GM23248 (cell line): ENCODE measurements around the gene CLCN4.

Experiments used
- EZH2 ChIP-seq: fragments of 200-600 bp; sonication (generic); IDR thresholded peaks from 2 replicates; pipeline ENCODE4 v1.6.1; 2018; ENCODE audit warnings: antibody characterized with exemption, mild to moderate bottlenecking; ENCODE audit not compliant: insufficient read depth, poor library complexity, severe bottlenecking
- EZH2phosphoT487 ChIP-seq: fragments of 200-600 bp; sonication (generic); IDR thresholded peaks from 2 replicates; pipeline ENCODE4 v1.6.1; 2018; ENCODE audit warnings: antibody characterized with exemption, moderate library complexity, mild to moderate bottlenecking, low read depth; ENCODE audit not compliant: insufficient read depth

DNA sequence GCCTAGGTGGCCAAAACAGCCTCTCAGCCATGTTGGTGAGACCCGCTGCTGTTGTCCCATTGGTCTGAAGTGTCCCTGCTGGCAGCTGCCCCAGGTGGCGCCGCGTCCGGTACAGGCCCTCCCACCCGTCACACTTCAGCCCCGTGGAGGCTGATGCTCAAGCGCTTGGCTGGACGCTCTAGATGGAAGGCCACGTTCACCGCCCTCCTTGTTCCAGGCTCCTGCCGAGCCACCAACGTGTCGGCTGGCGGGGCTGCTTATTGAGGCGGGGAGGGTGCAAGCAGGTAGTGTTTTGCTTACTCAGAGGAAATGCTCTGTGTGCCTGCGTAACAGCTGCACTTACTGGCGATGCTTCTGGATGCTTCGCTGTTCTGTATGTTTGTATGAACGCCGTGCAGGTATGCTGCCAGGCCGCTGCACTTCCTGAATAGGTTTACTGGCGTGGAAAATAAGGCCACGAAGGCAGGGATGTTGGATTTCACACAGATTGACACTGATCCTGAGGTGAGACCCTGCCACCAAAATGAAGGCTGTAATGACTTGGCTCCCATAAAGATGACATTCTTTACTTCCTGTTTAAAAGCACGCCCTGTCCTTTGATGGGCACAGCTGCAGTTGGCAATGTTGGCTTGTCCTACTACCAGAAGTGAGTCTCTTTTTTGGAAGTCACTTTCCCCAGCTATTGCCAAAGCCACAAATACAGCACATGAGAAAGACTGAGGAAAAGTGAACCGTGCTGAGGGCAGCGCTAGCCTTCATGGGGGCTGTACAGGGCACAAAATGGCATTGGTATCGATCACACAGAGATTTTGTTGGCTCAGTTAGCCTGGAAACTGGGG lies 21.0 kb upstream of the CLCN4 start:
- no peak for TF ChIP-seq EZH2phosphoT487
- no peak for TF ChIP-seq EZH2
